ENCODE data around the gene SIPA1L2. TPM values are rescaled to one million over a fixed set of nuclear protein-coding genes. Genes with fewer than 3 reads are reported as not detected.
"Not testable (repeated sequence)": the region's sequence is repeated elsewhere in the genome, so short reads cannot be mapped to it uniquely, and the experiment has no call there.

Gene SIPA1L2
- total and polyA plus RNA-seq, 2 donors = 3.2 to 6.4 TPM

DNA sequence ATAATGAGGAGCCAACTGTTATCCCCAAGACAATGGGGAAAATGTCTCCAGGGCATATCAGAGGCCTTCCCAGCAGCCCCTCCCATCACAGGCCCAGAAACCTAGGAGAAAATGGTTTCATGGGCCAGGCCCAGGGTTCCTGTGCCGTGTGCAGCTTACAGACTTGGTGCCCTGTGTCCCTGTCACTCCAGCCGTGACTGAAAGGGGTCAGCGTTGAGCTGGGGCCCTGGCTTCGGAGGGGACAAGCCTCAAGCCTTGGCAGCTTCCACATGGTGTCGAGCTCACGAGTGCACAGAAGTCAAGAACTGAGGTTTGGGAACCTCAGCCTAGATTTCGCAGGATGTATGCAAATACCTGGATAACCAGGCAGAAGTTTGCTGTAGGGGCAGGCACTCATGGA lies 18.1 kb downstream of the SIPA1L2 start:
- H3K27ac ChIP-seq (ENCODE audit: low read depth in 1 of 2, low read length in 1 of 2) = no peak overlapping the region

DNA sequence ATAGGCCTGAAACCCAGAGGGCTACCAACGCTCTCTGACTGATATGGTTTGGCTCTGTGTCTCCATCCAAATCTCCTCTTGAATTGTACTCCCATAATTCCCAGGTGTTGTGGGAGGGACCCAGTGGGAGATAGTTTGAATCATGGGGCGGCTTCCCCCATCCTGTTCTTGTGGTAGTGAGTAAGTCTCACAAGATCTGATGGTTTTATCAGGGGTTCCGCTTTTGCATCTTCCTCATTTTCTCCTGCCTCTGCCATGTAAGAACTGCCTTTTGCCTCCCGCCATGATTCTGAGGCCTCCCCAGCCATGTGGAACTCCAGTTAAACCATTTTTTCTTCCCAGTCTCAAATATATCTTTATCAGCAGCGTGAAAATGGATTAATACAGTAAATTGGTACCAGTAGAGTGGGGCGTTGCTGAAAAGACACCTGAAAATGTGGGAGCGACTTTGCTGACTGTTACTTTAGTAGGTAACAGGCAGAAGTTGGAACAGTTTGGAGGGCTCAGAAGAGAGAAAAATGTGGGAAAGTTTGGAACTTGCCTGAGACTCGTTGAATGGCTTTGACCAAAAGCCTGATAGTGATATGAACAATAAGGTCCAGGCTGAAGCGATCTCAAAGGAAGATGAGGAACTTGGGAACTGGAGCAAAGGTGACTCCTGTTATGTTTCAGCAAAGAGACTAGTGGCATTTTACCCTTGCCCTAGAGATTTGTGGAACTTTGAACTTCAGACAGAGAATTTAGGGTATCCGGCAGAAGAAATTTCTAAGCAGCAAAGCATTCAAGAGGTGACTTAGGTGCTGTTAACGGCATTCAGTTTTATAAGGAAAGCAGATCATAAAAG lies 18.8 kb downstream of the SIPA1L2 start:
- not testable (repeated sequence) for H3K27me3 ChIP-seq (ENCODE audit: control insufficient read depth in 2 of 2, insufficient read depth in 1 of 2, low read length in 1 of 2); H3K4me3 ChIP-seq (ENCODE audit: low read length in 2 of 2); H3K9me3 ChIP-seq (ENCODE audit: control insufficient read depth in 2 of 2, insufficient read depth in 1 of 2, low read length in 1 of 2); H3K4me1 ChIP-seq (ENCODE audit: control insufficient read depth in 2 of 2, insufficient read depth in 2 of 2, low read length in 2 of 2); H3K27ac ChIP-seq (ENCODE audit: low read depth in 1 of 2, low read length in 1 of 2); DNase-seq (ENCODE audit: low read depth in 6 of 9, low spot score in 9 of 9); H3K36me3 ChIP-seq (ENCODE audit: control insufficient read depth in 2 of 2, insufficient read depth in 2 of 2, low read length in 1 of 2)
- 87% methylated on average over 11 of the region's 11 CpGs for WGBS

More for the DNA sequence above, 18.1 kb downstream of the SIPA1L2 start:
- Histone ChIP-seq H3K9me3 (ENCODE audit: control insufficient read depth in 2 of 2, insufficient read depth in 1 of 2, low read length in 1 of 2) (no peaks in the 10 kb centered on the region), H3K36me3 (ENCODE audit: control insufficient read depth in 2 of 2, insufficient read depth in 2 of 2, low read length in 1 of 2) (no peaks in the 10 kb centered on the region), H3K4me3 (ENCODE audit: low read length in 2 of 2) (no peak overlapping the region), H3K4me1 (ENCODE audit: control insufficient read depth in 2 of 2, insufficient read depth in 2 of 2, low read length in 2 of 2) (no peaks in the 10 kb centered on the region), H3K27me3 (ENCODE audit: control insufficient read depth in 2 of 2, insufficient read depth in 1 of 2, low read length in 1 of 2) (no peaks in the 10 kb centered on the region)
- DNase-seq (ENCODE audit: low read depth in 6 of 9, low spot score in 9 of 9) = no peak
- 97% methylated on average over 7 of the region's 7 CpGs for WGBS

DNA sequence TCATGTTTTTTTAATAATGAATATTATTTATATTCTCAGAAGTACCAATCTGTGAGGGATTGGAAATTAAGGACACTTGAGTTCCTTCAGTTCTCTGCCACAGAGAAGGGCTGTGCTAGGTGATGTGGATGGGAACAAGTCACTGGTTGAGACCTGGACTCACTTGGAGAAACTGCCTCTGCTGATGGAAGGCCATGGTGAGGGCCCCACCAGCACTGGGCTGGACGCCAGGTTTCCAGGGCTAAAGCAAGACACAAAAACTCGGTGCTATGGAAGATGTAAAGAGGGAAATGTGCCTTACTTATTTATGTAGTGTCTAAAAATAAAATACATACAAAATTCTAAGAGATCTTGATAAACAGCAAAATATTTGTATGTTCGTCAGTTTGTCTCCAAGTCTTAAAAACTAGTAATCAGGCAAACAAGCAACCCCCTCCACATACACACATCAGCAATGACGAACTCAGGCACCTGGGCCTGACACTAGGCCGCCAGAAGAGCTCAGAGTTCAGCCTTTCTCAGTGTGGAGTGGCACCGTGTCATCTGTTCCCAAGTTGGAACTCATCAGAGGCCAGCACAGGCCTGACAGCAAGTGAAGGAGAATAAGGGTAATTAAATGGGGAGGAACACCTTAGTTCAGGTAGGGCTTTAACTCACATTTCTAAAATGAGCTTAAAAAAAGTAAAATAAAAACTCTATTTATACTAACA lies 19.6 kb downstream of the SIPA1L2 start:
- WGBS = 94% methylated on average over 6 of the region's 6 CpGs
- no peaks in the 10 kb centered on the region for H3K27me3 ChIP-seq (ENCODE audit: control insufficient read depth in 2 of 2, insufficient read depth in 1 of 2, low read length in 1 of 2)
- no peak overlapping the region for H3K27ac ChIP-seq (ENCODE audit: low read depth in 1 of 2, low read length in 1 of 2)
- no peak overlapping the region for H3K4me3 ChIP-seq (ENCODE audit: low read length in 2 of 2)
- no peaks in the 10 kb centered on the region for H3K9me3 ChIP-seq (ENCODE audit: control insufficient read depth in 2 of 2, insufficient read depth in 1 of 2, low read length in 1 of 2)
- H3K4me1 ChIP-seq (ENCODE audit: control insufficient read depth in 2 of 2, insufficient read depth in 2 of 2, low read length in 2 of 2) = no peaks in the 10 kb centered on the region
- no peaks in the 10 kb centered on the region for H3K36me3 ChIP-seq (ENCODE audit: control insufficient read depth in 2 of 2, insufficient read depth in 2 of 2, low read length in 1 of 2)
- no peak for DNase-seq (ENCODE audit: low read depth in 6 of 9, low spot score in 9 of 9)

- no peak for DNase-seq (ENCODE audit: low read depth in 6 of 9, low spot score in 9 of 9)
- Histone ChIP-seq H3K4me1 (ENCODE audit: control insufficient read depth in 2 of 2, insufficient read depth in 2 of 2, low read length in 2 of 2) (no peaks in the 10 kb centered on the region), H3K36me3 (ENCODE audit: control insufficient read depth in 2 of 2, insufficient read depth in 2 of 2, low read length in 1 of 2) (no peaks in the 10 kb centered on the region), H3K27me3 (ENCODE audit: control insufficient read depth in 2 of 2, insufficient read depth in 1 of 2, low read length in 1 of 2) (no peaks in the 10 kb centered on the region), H3K9me3 (ENCODE audit: control insufficient read depth in 2 of 2, insufficient read depth in 1 of 2, low read length in 1 of 2) (no peaks in the 10 kb centered on the region), H3K27ac (ENCODE audit: low read depth in 1 of 2, low read length in 1 of 2) (no peak overlapping the region), H3K4me3 (ENCODE audit: low read length in 2 of 2) (no peak overlapping the region)
- WGBS = 77% methylated on average over 4 of the region's 4 CpGs
These were observed 21.5 kb downstream of the SIPA1L2 start for GRCh38 chr1:232608427-232608826.

DNA sequence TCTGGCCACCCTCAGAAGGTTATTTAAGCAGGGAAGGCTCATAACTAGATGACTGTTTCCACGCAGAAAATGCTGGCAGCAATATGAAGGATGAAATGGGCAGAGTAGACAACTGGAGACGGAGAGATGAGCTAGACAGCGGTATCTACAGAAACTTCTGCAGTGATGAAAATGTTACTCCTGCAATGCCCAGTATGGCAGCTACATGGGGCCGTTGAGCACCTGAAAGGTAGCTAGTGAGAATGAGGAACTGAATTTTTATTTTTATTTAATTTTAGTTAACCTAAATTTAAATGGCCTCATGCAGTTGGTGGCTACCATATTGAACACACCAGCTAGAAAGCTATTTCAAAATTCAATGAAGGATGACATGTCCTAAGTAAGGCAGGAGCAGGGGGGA lies 27.3 kb downstream of the SIPA1L2 start:
- no peak overlapping the region for H3K4me3 ChIP-seq (ENCODE audit: low read length in 2 of 2)
- no peak for DNase-seq (ENCODE audit: low read depth in 6 of 9, low spot score in 9 of 9)
- peaks cover 0 to 5% of the 10 kb centered on the region in 2 donors for H3K4me1 ChIP-seq (ENCODE audit: control insufficient read depth in 2 of 2, insufficient read depth in 2 of 2, low read length in 2 of 2)
- H3K9me3 ChIP-seq (ENCODE audit: control insufficient read depth in 2 of 2, insufficient read depth in 1 of 2, low read length in 1 of 2) = no peaks in the 10 kb centered on the region
- H3K27ac ChIP-seq (ENCODE audit: low read depth in 1 of 2, low read length in 1 of 2) = no peak overlapping the region
- no peaks in the 10 kb centered on the region for H3K27me3 ChIP-seq (ENCODE audit: control insufficient read depth in 2 of 2, insufficient read depth in 1 of 2, low read length in 1 of 2)
- H3K36me3 ChIP-seq (ENCODE audit: control insufficient read depth in 2 of 2, insufficient read depth in 2 of 2, low read length in 1 of 2) = no peaks in the 10 kb centered on the region
- 92% methylated on average over 4 of the region's 4 CpGs for WGBS

DNA sequence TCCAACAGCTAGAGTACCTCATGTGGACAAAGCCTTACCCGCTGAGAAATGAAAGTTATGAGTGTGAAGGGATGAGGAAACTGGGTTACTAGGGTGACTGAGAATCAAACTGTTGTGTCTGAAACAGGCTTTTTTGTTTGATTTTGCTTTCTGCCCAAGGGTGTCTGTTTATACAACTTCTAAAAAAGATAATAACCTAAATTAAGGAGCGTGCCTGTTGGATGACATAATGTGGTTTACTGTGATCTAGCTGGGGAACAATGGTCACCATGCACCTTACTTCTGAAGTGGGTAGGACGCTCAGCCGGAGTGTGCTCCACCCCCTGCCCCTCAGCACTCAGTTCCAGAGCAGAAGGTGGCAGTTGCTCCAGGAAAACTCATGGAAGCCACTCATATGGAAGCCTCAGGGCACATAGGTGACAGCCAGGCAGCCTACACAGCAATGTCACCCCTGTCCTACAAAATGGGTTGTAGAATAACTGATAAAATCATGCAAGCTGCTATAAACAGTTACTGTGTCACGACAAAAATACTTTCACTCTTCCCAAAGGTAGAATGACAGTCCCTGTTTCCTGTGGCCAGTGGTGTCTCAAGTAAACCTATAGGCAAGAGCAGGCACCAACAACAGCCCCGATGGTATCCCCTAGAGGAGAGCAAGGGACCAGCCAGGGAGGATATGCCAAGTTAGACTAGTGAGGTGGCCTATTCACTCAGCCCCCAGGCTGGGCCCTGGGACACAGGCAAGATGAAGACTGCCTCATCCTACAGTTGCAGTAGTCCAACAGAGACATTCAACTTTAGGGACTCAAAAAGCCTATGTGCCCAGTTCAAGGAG lies 29.3 kb downstream of the SIPA1L2 start:
- Histone ChIP-seq H3K4me1 (ENCODE audit: control insufficient read depth in 2 of 2, insufficient read depth in 2 of 2, low read length in 2 of 2) (peaks cover 0 to 5% of the 10 kb centered on the region in 2 donors), H3K27ac (ENCODE audit: low read depth in 1 of 2, low read length in 1 of 2) (no peak overlapping the region), H3K9me3 (ENCODE audit: control insufficient read depth in 2 of 2, insufficient read depth in 1 of 2, low read length in 1 of 2) (no peaks in the 10 kb centered on the region), H3K4me3 (ENCODE audit: low read length in 2 of 2) (no peak overlapping the region), H3K36me3 (ENCODE audit: control insufficient read depth in 2 of 2, insufficient read depth in 2 of 2, low read length in 1 of 2) (no peaks in the 10 kb centered on the region), H3K27me3 (ENCODE audit: control insufficient read depth in 2 of 2, insufficient read depth in 1 of 2, low read length in 1 of 2) (no peaks in the 10 kb centered on the region)
- no peak for DNase-seq (ENCODE audit: low read depth in 6 of 9, low spot score in 9 of 9)
- 92% methylated on average over 6 of the region's 6 CpGs for whole genome bisulfite sequencing

- H3K27ac ChIP-seq (ENCODE audit: low read depth in 1 of 2, low read length in 1 of 2) = no peak overlapping the region
- H3K27me3 ChIP-seq (ENCODE audit: control insufficient read depth in 2 of 2, insufficient read depth in 1 of 2, low read length in 1 of 2) = no peaks in the 10 kb centered on the region
- H3K36me3 ChIP-seq (ENCODE audit: control insufficient read depth in 2 of 2, insufficient read depth in 2 of 2, low read length in 1 of 2) = no peaks in the 10 kb centered on the region
- no peak overlapping the region for H3K4me3 ChIP-seq (ENCODE audit: low read length in 2 of 2)
- DNase-seq (ENCODE audit: low read depth in 6 of 9, low spot score in 9 of 9) = no peak
- 86% methylated on average over 11 of the region's 11 CpGs for WGBS
- peaks cover 0 to 5% of the 10 kb centered on the region in 2 donors for H3K4me1 ChIP-seq (ENCODE audit: control insufficient read depth in 2 of 2, insufficient read depth in 2 of 2, low read length in 2 of 2)
- no peaks in the 10 kb centered on the region for H3K9me3 ChIP-seq (ENCODE audit: control insufficient read depth in 2 of 2, insufficient read depth in 1 of 2, low read length in 1 of 2)
These were observed 30.5 kb downstream of the SIPA1L2 start for GRCh38 chr1:232599178-232600041.

DNA sequence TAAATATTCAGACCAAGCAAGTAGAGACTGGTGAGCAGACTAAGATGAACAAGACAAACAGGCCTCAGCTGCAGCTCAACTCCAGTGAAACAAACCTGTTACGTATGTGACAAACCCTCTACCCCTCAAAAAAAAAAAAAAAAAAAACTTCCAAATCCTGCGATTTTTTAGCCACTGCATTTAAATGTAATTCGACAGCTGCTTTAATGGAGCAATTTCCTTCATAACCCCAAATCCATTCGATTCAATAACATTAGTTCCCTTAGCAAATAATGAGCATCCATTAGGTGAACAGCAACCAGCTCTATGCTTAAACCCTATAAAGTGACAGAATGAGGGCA lies 31.1 kb downstream of the SIPA1L2 start:
- H3K4me1 ChIP-seq (ENCODE audit: control insufficient read depth in 2 of 2, insufficient read depth in 2 of 2, low read length in 2 of 2) = peaks cover 0 to 5% of the 10 kb centered on the region in 2 donors
- no peak overlapping the region for H3K27ac ChIP-seq (ENCODE audit: low read depth in 1 of 2, low read length in 1 of 2)
- WGBS = 96% methylated on average over 4 of the region's 4 CpGs
- H3K4me3 ChIP-seq (ENCODE audit: low read length in 2 of 2) = no peak overlapping the region
- no peaks in the 10 kb centered on the region for H3K27me3 ChIP-seq (ENCODE audit: control insufficient read depth in 2 of 2, insufficient read depth in 1 of 2, low read length in 1 of 2)
- H3K9me3 ChIP-seq (ENCODE audit: control insufficient read depth in 2 of 2, insufficient read depth in 1 of 2, low read length in 1 of 2) = no peaks in the 10 kb centered on the region
- H3K36me3 ChIP-seq (ENCODE audit: control insufficient read depth in 2 of 2, insufficient read depth in 2 of 2, low read length in 1 of 2) = no peaks in the 10 kb centered on the region
- DNase-seq (ENCODE audit: low read depth in 6 of 9, low spot score in 9 of 9) = no peak

Data from thymus (tissue), 11 donors.